GM04503 (cell line): ENCODE results near the gene NOSIP.

Experiments used
- DNase-seq: peaks from one replicate; pipeline ENCODE4 v3.0.0-alpha.2; 2012; ENCODE audit warnings: low read depth

NOSIP gene

GRCh38 chr19:49507803-49508494 is 72.4 kb downstream of the NOSIP start:
- DNase-seq, result no peak

GRCh38 chr19:49506575-49507105 is 73.7 kb downstream of the NOSIP start:
- DNase-seq, result no peak
